Aorta (tissue), 5 donors: ENCODE results near the gene PSMA8. TPM values are rescaled to one million over a fixed set of nuclear protein-coding genes. Genes with fewer than 3 reads are reported as not detected.

Source experiments
- ATAC-seq: fragments of 200-7000 bp; cut with Tn5 transposase; one replicate; pipeline ENCODE4 v1.9.1; 2022; ENCODE audit warnings: moderate library complexity; ENCODE audit not compliant: low FRiP score
- DNase-seq, 2 donors: peaks; one replicate each; pipeline ENCODE4 v3.0.0-alpha.2; 2020
- H3K27ac ChIP-seq, 2 donors: one replicate each; pipeline ENCODE4 v1.5.1; 2013; ENCODE audit warnings: low read length in 2 of 2, mild to moderate bottlenecking in 2 of 2, moderate library complexity in 2 of 2, control low read depth in 1 of 2, inconsistent platforms in 1 of 2, low read depth in 1 of 2
- H3K27me3 ChIP-seq, 2 donors: one replicate each; pipeline ENCODE4 v1.6.1; 2013; ENCODE audit warnings: control low read depth in 1 of 2, low read length in 1 of 2, mild to moderate bottlenecking in 1 of 2, moderate library complexity in 1 of 2; ENCODE audit not compliant: insufficient read depth in 2 of 2, control insufficient read depth in 1 of 2
- H3K36me3 ChIP-seq, 2 donors: one replicate each; pipeline ENCODE4 v1.6.1; 2013; ENCODE audit warnings: control low read depth in 1 of 2, low read length in 1 of 2, mild to moderate bottlenecking in 1 of 2; ENCODE audit not compliant: insufficient read depth in 2 of 2, control insufficient read depth in 1 of 2
- H3K4me1 ChIP-seq, 2 donors: one replicate each; pipeline ENCODE4 v1.6.1; 2013; ENCODE audit warnings: low read length in 2 of 2, control low read depth in 1 of 2, mild to moderate bottlenecking in 1 of 2, moderate library complexity in 1 of 2; ENCODE audit not compliant: insufficient read depth in 2 of 2, control insufficient read depth in 1 of 2
- H3K4me3 ChIP-seq, 2 donors: one replicate each; pipeline ENCODE4 v1.5.1; 2013; ENCODE audit warnings: low read length in 2 of 2, control low read depth in 1 of 2, mild to moderate bottlenecking in 1 of 2
- H3K9me3 ChIP-seq: one replicate; pipeline ENCODE4 v1.6.1; 2013; ENCODE audit warnings: mild to moderate bottlenecking, low read length; ENCODE audit not compliant: control insufficient read depth
- WGBS, 2 donors: extraction: QIAGEN DNeasy Blood & Tissue Kit; methylation state at CpG; one replicate each; pipeline ENCODE4 v1.1.7; 2013; 5-methylcytosine and 5-hydroxymethylcytosine counted together
- intact Hi-C, 2 donors: fragments of 100-400 bp; cut with DNase I; formaldehyde crosslinking; loops; one replicate each; pipeline versions ENCODE4 v1.14.2 to v1.15.0; 2022
- polyA plus RNA-seq, 2 donors: library from polyadenylated mRNA; stranded (reverse); fragments of 200-250 nt; gene quantifications; one replicate each; pipeline ENCODE4 v1.2.3, GENCODE V29; 2013
- total RNA-seq, 2 donors: library from RNA; stranded (reverse); fragmentation: NEBNext Ultra II Directional; extraction: Animal tissue kit (Norgen Biotek cat#: 25700); gene quantifications; one replicate each; pipeline ENCODE4 v1.2.1, GENCODE V29; 2021
- donor health status: healthy with polysubstance abuse.
- donor health status: Bipolar disorder and iron deficiency.
- donor health status: DM: no; HTN: no; CAD: no.
- donor health status: DM: no; HTN: no; CAD: no.
- donor health status: DM: yes; HTN: yes; CAD: no.

The PSMA8 gene
- total and polyA plus RNA-seq, 4 donors = not detected

- WGBS, 2 donors = 85 to 90% methylated on average over 4 of the region's 4 CpGs
- no peaks in the 10 kb centered on the region for H3K4me1 ChIP-seq
- H3K9me3 ChIP-seq = no peaks in the 10 kb centered on the region
- ATAC-seq (no peak), DNase-seq (no peak)
- H3K27ac ChIP-seq = no peak overlapping the region
- no peaks in the 10 kb centered on the region for H3K27me3 ChIP-seq
- H3K36me3 ChIP-seq = no peaks in the 10 kb centered on the region
- intact Hi-C loops = no loop called here
- H3K4me3 ChIP-seq = no peak overlapping the region
Observed at GRCh38 chr18:26210147-26210546, 76.5 kb downstream of the PSMA8 start.

- Histone ChIP-seq H3K9me3 (no peaks in the 10 kb centered on the region), H3K4me3 (no peak overlapping the region), H3K27me3 (no peaks in the 10 kb centered on the region), H3K27ac (no peak overlapping the region), H3K36me3 (no peaks in the 10 kb centered on the region), H3K4me1 (no peaks in the 10 kb centered on the region)
- DNase-seq = no peak
- 68 to 71% methylated on average over 7 of the region's 7 CpGs for WGBS, 2 donors
- intact Hi-C loops = no loop called here
- ATAC-seq = no peak
Observed at GRCh38 chr18:26215247-26215970, 81.7 kb downstream of the PSMA8 start.

- Histone ChIP-seq H3K4me1 (no peaks in the 10 kb centered on the region), H3K4me3 (no peak overlapping the region), H3K27ac (no peak overlapping the region), H3K36me3 (no peaks in the 10 kb centered on the region), H3K9me3 (no peaks in the 10 kb centered on the region), H3K27me3 (no peaks in the 10 kb centered on the region)
- intact Hi-C loops = loop anchor here (5.0 to 10.0 kb wide), 3 partner anchors 133 to 430 kb away; partner anchors contain the start of gene SS18 (in 1 of the 2)
- 85 to 86% methylated on average over 7 of the region's 7 CpGs for WGBS, 2 donors
- no peak for DNase-seq
- ATAC-seq = no peak
Observed at GRCh38 chr18:26225022-26225693, 91.5 kb downstream of the PSMA8 start.

DNA sequence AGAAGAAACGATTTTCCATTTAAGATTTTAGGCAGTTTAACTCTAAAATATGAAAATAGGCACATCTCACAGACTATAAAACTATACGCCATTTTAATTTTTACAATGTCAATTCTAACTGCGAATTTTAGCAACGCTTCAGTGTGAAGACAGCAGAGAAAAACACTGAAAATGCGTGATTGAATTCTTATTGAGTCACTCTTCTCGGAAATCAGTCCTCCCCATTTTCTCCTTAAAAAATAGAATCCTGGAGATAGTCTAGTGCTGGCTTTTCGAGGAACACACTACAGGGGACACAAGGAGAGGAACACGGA lies 92.2 kb downstream of the PSMA8 start:
- no peaks in the 10 kb centered on the region for H3K36me3 ChIP-seq
- peak overlapping the region; percentile 46 to 73 for H3K4me3 ChIP-seq
- intact Hi-C loops = loop anchor here (5.0 to 10.0 kb wide), 3 partner anchors 134 to 429 kb away; partner anchors contain the start of gene SS18 (in 1 of the 2)
- H3K4me1 ChIP-seq = no peaks in the 10 kb centered on the region
- DNase-seq = no peak
- no peaks in the 10 kb centered on the region for H3K27me3 ChIP-seq
- 15 to 17% methylated on average over 8 of the region's 8 CpGs for WGBS, 2 donors
- no peaks in the 10 kb centered on the region for H3K9me3 ChIP-seq
- ATAC-seq = no peak
- no peak overlapping the region for H3K27ac ChIP-seq

- ATAC-seq = peak; percentile 99
- no peak within 1 kb of the TSS for H3K27ac ChIP-seq
- no peaks in the 10 kb centered on the region for H3K9me3 ChIP-seq
- no peaks in the 10 kb centered on the region for H3K4me1 ChIP-seq
- peak; percentile 96 to 98 for DNase-seq
- WGBS, 2 donors = 0 to 1% methylated on average over 76 to 101 of the region's 101 CpGs
- H3K4me3 ChIP-seq = peak within 1 kb of the TSS; percentile 46 to 73
- H3K36me3 ChIP-seq = no peaks in the 10 kb centered on the region
- no peaks in the 10 kb centered on the region for H3K27me3 ChIP-seq
- intact Hi-C loops = loop anchor here (5.0 to 10.0 kb wide), 3 partner anchors 134 to 428 kb away; partner anchors contain the start of gene SS18 (in 1 of the 2)
Observed at GRCh38 chr18:26226229-26227050, 92.8 kb downstream of the PSMA8 start, which contains the start of gene TAF4B. Gene TAF4B, plus strand, starts transcription at chr18:26226445. Its CDS starts 489 bp downstream, at chr18:26226934.

- H3K9me3 ChIP-seq = no peaks in the 10 kb centered on the region
- 17 to 19% methylated on average over 28 of the region's 28 CpGs for WGBS, 2 donors
- H3K27me3 ChIP-seq = no peaks in the 10 kb centered on the region
- peak overlapping the region; percentile 46 to 73 for H3K4me3 ChIP-seq
- no peaks in the 10 kb centered on the region for H3K36me3 ChIP-seq
- H3K27ac ChIP-seq = no peak overlapping the region
- ATAC-seq = no peak
- intact Hi-C loops = loop anchor here (5.0 to 10.0 kb wide), 3 partner anchors 135 to 428 kb away; partner anchors contain the start of gene SS18 (in 1 of the 2)
- DNase-seq = no peak
- no peaks in the 10 kb centered on the region for H3K4me1 ChIP-seq
Observed at GRCh38 chr18:26227051-26227670, 93.5 kb downstream of the PSMA8 start.

- Histone ChIP-seq H3K36me3 (no peaks in the 10 kb centered on the region), H3K4me3 (no peak overlapping the region), H3K27me3 (no peaks in the 10 kb centered on the region), H3K27ac (no peak overlapping the region), H3K9me3 (no peaks in the 10 kb centered on the region), H3K4me1 (no peaks in the 10 kb centered on the region)
- no peak for DNase-seq
- ATAC-seq = no peak
- intact Hi-C loops = loop anchor here (5.0 to 10.0 kb wide), 3 partner anchors 136 to 426 kb away; partner anchors contain the start of gene SS18 (in 1 of the 2)
- 75 to 87% methylated on average over 6 of the region's 6 CpGs for WGBS, 2 donors
Observed at GRCh38 chr18:26228562-26229260, 95.0 kb downstream of the PSMA8 start.

DNA sequence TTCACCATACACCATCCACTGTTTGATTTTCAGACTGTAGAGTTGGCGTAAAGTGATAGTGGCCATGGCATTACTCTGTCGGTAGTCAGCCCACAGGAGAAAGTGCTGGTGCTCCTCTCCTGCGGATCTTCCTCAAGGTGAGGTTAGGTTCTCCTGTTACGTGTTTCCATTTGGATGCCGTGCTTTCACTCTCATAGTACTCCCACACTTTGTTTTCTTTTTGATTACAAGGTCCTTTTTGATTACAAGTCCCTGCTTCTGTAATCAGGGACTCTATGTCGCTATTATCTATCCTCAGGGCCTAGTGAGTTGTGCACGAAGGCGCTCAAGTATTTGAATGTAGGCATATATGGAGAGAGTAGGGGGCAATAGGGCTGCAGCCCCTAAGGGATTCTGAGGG lies 96.8 kb downstream of the PSMA8 start:
- ATAC-seq (no peak), DNase-seq (no peak)
- Histone ChIP-seq H3K27me3 (no peaks in the 10 kb centered on the region), H3K9me3 (no peaks in the 10 kb centered on the region), H3K4me3 (no peak overlapping the region), H3K27ac (no peak overlapping the region), H3K36me3 (no peaks in the 10 kb centered on the region), H3K4me1 (no peaks in the 10 kb centered on the region)
- intact Hi-C loops = no loop called here
- 74 to 80% methylated on average over 8 of the region's 8 CpGs for WGBS, 2 donors
